ENCODE results near the gene ADAM19.

Gene ADAM19

GRCh38 chr5:157541447-157542118, 34.0 kb downstream of the ADAM19 start:
- FAIRE-seq: no peak

GRCh38 chr5:157540707-157541446, 34.7 kb downstream of the ADAM19 start:
- no peak for FAIRE-seq

GRCh38 chr5:157540124-157540523, 35.5 kb downstream of the ADAM19 start:
- FAIRE-seq: no peak

DNA sequence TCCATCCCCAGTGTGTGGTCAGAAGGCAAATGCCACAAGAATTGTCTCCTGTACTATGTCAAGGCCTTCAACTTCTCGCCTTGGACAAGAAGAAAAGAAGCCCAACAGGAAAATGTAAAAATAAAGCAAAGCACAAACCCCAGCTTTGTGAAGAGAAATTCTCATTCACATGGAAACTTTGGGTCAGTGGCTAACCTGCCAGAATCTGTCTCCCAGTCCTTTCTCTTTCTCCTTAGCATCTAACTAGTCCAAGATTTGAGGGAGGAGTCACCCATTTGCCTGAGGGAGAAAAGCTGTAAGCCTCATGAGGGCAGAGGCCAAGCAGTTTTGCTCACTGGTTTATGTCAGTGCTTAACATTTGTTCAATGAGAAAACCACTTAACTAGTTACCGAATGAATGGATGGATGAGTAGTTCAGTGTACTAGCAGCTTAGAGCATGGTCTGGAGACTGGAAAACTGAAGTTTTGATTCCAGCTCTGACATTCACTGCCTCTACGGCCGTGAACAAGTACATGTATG, 36.0 kb downstream of the ADAM19 start:
- no peak for FAIRE-seq

GRCh38 chr5:157538311-157538710, 37.3 kb downstream of the ADAM19 start:
- no peak for FAIRE-seq

- FAIRE-seq: no peak
Measured at GRCh38 chr5:157535042-157535865, 40.3 kb downstream of the ADAM19 start.

- FAIRE-seq: no peak
Measured at GRCh38 chr5:157533011-157533481, 42.5 kb downstream of the ADAM19 start.

GRCh38 chr5:157532022-157532421, 43.6 kb downstream of the ADAM19 start:
- FAIRE-seq: no peak

DNA sequence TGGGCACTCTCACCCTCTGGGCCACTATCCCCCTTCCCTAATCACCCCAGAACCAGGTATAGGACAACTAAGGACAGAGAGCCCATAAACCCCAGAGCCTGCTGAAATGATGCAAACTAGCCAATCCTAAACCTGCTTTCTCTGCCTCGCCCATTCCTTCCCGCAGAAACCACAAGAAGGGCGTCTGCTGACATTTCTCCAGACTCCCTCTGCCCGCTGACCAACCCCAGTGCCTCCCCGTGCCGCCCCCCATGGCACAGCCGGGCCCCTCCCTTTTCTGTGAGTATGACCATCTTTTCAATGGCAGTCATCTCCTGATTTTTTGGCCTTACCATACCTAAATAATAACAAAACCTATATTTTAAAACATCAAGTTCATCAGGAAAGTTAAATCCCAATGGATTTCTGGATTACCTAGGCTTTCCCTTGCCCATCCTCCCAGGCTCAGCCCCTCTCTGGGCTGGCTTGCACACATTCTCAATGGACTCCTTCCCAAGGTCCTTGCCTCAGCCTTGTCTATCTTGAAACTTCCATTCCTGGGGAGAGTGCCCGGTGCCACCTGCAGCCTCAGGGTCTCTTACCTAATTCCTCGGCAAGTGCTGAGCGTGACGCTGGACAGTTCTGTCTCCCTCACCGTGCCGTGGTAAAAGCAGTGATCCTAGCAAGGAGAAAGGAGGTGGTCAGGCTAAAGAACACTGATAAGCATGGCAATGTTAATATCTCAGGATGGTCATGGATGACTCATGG, 45.2 kb downstream of the ADAM19 start:
- no peak for FAIRE-seq

DNA sequence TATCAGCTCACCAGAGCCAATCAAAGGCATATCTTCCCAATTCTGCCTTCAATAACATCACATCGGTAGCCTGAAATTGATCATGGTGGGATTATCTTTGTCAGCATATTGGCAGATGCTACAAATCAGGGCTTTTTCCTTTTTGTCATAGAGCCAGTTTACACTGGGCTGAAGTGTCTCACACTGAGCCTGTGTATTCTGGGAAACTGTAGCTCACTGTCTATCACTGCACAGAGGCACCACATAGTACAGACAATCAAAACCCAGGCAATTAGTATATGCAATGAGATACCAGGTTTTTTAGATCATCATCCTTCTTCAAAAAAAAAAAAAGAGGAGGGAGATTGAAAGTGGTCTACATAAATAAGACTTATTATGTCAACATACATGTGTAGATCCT, 46.6 kb downstream of the ADAM19 start:
- no peak for FAIRE-seq

DNA sequence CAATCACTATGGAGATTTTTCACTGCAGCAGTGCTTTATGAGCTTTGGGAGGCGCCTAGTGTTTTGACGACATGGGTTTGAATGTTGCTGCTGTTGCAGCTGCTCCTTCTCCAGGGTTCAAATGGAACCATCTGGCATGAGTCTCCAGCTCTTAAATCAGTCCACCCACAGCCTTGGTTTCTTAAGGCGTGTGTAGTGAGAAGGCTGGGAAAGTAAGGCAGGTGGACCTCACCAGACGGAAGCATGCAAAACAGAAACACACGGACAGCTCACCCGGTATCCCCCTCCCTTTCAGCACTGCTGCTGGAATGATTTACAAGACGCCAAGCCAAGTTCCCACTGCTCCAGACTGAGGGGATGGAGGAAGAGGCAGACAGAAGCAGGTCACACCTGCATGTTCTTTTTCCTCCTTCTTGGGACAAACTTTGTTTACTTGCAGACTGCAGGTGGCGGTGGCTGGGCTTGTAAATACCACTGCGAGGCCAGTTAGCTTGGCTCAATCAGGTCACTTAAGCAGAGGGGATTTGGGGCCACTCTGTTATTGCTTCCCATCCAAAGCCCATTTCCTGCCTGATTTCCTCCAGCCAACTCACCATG, 47.4 kb downstream of the ADAM19 start:
- FAIRE-seq: no peak

GRCh38 chr5:157524887-157525286, 50.7 kb downstream of the ADAM19 start:
- no peak for FAIRE-seq

DNA sequence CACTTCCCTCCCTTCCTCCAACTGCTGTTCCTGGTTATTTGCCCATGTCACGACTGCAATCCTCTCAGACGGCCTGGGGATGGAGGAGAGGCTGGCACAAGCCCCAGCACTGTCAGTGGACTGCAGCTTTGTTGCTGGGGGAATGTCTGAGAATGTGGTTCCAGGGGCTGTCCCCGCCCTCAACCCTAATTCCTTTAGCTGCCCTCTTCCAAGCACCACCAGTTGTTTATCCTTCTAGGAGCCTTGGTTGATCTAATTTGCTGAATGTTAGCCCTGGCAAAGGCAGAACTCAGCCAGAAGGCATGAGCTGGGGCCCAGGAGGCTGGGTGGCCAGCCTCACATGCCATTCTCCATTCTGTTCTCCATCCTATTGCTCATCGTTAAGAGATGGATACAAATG, 51.6 kb downstream of the ADAM19 start:
- no peak for FAIRE-seq

DNA sequence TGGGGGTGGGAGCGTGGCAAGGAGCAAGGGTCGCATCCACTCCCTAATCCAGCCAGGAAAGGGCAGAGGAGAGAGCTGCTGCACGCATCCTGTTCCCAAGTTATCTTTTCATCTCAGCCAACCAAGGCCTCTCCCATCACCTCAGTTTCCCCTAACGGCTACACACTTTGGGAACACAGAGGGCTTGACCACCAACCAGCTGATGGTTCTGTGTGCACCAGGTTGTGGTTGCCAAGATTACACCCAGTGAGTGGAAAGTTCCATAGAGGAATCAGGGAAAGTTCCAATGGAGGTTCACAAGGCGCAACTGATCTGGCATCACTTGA, 53.9 kb downstream of the ADAM19 start:
- no peak for FAIRE-seq

DNA sequence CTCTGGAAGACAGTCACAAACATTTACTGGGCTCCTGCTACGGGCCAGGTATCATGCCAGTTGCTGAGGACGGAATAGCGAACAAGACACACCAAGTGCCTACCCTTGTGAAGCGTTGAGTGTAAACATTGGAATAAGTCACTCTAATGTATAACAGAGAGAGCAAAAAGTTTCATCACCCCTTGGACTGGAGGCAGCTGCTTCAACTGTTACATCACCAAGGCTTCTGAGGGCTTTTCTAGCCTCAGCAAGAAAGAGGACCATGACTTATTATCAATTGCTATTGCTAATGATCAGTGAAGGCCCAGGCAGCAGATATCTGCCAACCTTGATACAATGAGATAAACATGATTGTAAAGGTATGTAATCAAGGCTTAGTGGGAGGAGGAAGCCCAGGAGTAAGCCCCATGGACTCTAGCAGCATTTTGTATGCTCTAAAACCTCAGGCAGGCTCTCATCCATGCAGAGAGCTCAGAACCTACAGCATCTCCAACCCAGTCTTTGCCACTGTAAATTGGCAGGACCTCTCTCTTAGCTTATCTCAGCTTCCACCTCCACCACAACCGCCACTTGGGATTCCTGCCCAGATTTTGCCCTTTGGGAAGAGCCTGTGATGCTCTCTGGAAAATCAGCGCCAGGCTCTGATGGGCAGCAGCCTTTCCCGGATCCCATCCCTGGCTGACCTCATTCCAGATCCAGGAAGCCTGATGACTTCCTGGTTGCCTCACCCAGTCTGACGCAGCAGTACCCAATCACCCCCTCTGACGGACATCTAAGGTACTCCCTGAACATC, 54.5 kb downstream of the ADAM19 start:
- no peak for FAIRE-seq

DNA sequence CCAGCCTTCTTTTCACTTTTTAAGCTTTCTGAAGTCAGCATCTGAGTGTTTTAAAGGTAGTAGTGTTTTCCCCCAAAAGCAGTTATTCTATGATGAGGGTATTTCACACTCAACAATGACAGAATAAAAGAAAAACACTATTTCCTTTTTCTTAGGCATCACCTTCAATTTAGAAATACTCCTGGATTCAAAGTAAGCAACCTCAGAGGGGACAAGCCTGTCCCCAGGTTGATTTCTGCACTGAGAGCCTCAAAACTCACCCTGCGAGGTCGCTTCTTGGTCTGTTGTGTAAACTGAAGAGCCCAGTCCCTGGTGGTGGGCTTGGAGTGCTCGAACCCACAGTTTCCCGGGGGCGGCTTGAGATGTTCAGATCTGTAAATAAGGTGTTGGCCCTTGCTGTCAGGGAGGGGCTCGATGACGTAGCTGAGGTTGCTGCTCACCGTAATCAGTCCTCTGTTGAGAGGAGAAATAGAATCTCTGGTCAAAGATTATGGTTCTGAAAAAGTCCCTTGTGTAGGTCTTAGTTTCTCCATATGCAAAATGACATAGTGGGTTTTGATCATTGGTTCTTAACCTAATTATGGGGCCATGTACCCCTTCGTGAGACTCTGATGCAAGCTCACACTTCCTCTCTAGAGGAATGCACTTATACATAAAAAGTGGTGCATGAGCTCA, 55.9 kb downstream of the ADAM19 start:
- FAIRE-seq: no peak

DNA sequence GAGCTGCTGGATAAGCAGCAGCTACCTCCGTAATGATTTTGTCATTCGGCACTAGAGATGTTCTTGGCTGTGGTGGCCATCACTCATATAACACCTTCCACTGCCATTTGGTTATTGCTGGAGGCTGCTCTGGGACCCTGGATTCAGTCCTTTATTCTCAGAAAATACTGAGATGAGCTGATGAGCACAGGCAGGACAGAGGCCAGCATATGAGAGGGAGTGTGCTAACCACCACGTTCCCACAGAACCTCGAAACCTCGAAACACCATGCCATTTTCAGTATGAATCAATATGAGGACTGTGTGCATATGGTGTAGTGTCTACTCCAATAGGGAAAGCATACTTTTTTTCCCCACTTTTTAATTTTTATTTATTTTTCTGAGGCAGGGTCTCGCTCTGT, 56.6 kb downstream of the ADAM19 start:
- FAIRE-seq: no peak

DNA sequence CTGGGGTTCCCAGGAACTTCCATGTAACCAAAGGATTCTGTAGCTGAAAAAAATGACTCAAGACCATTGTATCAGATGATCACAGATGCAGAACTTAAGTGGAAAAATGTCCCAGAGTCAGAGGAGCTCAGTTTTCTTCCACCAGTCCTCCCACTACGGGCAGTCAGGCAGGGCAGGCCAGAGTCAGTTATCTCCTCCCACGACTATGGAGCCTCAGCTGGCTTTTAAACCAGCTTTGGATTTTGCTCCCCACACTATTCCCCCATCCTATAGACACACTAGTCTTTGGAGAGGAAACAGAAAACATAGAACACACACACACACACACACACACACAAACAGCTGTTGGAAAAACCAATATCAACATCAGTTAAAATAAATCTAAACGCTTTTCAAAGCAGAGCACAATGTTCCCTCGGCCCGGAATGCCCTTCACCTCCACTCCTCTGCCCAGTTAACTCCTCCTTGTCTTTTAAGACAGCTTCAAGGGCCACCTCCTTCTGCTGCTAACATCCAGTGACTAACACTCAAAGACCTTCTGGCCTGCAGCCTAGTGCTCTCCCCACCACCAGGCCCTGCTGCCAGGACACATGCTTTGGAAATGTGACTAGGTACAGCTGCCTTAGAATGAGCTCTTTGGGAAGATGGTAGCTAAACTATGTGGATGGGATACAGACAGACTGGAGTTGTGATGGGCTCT, 58.8 kb downstream of the ADAM19 start:
- no peak for FAIRE-seq

DNA sequence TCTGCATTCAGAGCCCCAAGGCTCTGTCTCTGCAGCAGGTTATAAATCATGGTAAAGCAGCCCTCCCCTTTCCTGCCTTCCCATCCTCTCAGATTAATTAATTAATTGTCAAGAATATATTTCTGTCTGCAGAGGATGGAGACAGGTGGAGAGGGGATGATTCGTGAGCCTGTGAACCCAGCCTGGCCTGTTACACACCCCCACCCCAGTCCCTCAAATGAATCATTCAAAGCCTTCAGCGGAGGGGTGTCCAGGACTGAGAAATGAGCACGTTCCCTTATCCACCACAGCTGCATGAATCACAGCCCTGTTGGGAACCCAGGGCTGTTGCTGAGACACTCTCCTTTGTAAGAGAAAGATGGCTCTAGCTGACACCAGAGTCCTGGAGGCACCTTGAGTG, 59.6 kb downstream of the ADAM19 start:
- no peak for FAIRE-seq

GRCh38 chr5:157514974-157515373, 60.6 kb downstream of the ADAM19 start:
- FAIRE-seq: no peak
